IMR-90 (cell line): Measurements from ENCODE around the gene RAB28. TPM values are rescaled to one million over a fixed set of nuclear protein-coding genes. Genes with fewer than 3 reads are reported as not detected.

Source experiments
- ATAC-seq: fragments of 200-7000 bp; cut with Tn5 transposase; 2 replicates; pipeline ENCODE4 v1.9.1; 2020; ENCODE audit warnings: low read depth, mild to moderate bottlenecking, moderate library complexity
- BruUV-seq: library from RNA; stranded (reverse); fragments of 400-500 nt; replicated peaks from 2 replicates; lab custom pipeline; 2021; lab: Mats Ljungman, UMichigan
- CTCF ChIA-PET: fragments of 300-600 bp; formaldehyde crosslinking; extraction: SDS; loops from one replicate; lab custom pipeline; 2021; ENCODE audit warnings: antibody characterized with exemption; lab: Yijun Ruan, JAX
- POLR2A ChIA-PET: fragments of 300-600 bp; sonication (Branson Sonifier 250); formaldehyde crosslinking; loops from one replicate; lab custom pipeline; 2022; ENCODE audit warnings: antibody characterized with exemption; ENCODE audit not compliant: unreplicated experiment; lab: Charles Lee
- DNase-seq: peaks from one replicate; pipeline ENCODE4 v3.0.0; 2013
- H2AFZ ChIP-seq: replicated peaks from 2 replicates; pipeline ENCODE3; 2013; ENCODE audit warnings: low read length, mild to moderate bottlenecking; ENCODE audit not compliant: poor library complexity
- H2AK5ac ChIP-seq: 2 replicates; pipeline ENCODE4 v1.6.1; 2013; ENCODE audit warnings: low read depth, low read length, inconsistent platforms
- H2AK9ac ChIP-seq: replicated peaks from 2 replicates; pipeline ENCODE3; 2013; ENCODE audit warnings: mild to moderate bottlenecking, low read depth, low read length, moderate library complexity; ENCODE audit not compliant: poor library complexity
- H2BK120ac ChIP-seq: 2 replicates; pipeline ENCODE4 v1.6.1; 2013; ENCODE audit warnings: low read depth, low read length, inconsistent platforms
- H2BK15ac ChIP-seq: 3 replicates; pipeline ENCODE4 v1.6.1; 2013; ENCODE audit warnings: low read depth, low read length, inconsistent platforms
- H2BK20ac ChIP-seq: 2 replicates; pipeline ENCODE4 v1.6.1; 2013; ENCODE audit warnings: low read depth, mild to moderate bottlenecking, inconsistent platforms, low read length, moderate library complexity
- H2BK5ac ChIP-seq: 2 replicates; pipeline ENCODE4 v1.6.1; 2013; ENCODE audit warnings: mild to moderate bottlenecking, low read depth, low read length, inconsistent platforms; ENCODE audit not compliant: poor library complexity, severe bottlenecking
- H3K14ac ChIP-seq: replicated peaks from 2 replicates; pipeline ENCODE4 v1.6.1; 2013; ENCODE audit warnings: low read depth, low read length, inconsistent platforms
- H3K18ac ChIP-seq: 2 replicates; pipeline ENCODE4 v1.6.1; 2013; ENCODE audit warnings: low read depth, low read length, control low read depth
- H3K23ac ChIP-seq: 2 replicates; pipeline ENCODE4 v1.6.1; 2013; ENCODE audit warnings: low read depth, low read length, inconsistent platforms
- H3K27ac ChIP-seq: 2 replicates; pipeline ENCODE4 v1.5.1; 2013; ENCODE audit warnings: mild to moderate bottlenecking, control low read depth, low read length; ENCODE audit not compliant: insufficient read depth
- H3K27me3 ChIP-seq: 2 replicates; pipeline ENCODE4 v1.6.1; 2013; ENCODE audit warnings: low read length; ENCODE audit not compliant: control insufficient read depth, insufficient read depth
- H3K36me3 ChIP-seq: 2 replicates; pipeline ENCODE4 v1.6.1; 2013; ENCODE audit warnings: low read length, mixed read lengths; ENCODE audit not compliant: control insufficient read depth, insufficient read depth
- H3K4ac ChIP-seq: 2 replicates; pipeline ENCODE4 v1.6.1; 2013; ENCODE audit warnings: low read depth, low read length, inconsistent platforms
- H3K4me1 ChIP-seq: 2 replicates; pipeline ENCODE4 v1.6.1; 2013; ENCODE audit warnings: low read length, mixed read lengths; ENCODE audit not compliant: control insufficient read depth, insufficient read depth
- H3K4me2 ChIP-seq: 2 replicates; pipeline ENCODE4 v1.6.1; 2013; ENCODE audit warnings: low read depth, mild to moderate bottlenecking, control low read depth, low read length, moderate library complexity
- H3K4me3 ChIP-seq: 2 replicates; pipeline ENCODE4 v1.5.1; 2013; ENCODE audit warnings: low read depth, mild to moderate bottlenecking, control low read depth, low read length, moderate library complexity; ENCODE audit not compliant: insufficient read depth
- H3K56ac ChIP-seq: 2 replicates; pipeline ENCODE4 v1.6.1; 2013; ENCODE audit warnings: low read length, inconsistent platforms; ENCODE audit not compliant: insufficient read depth; ENCODE audit errors: extremely low read depth
- H3K79me1 ChIP-seq, 2 experiments: 2 replicates each; pipeline ENCODE4 v1.6.1; 2013; ENCODE audit warnings: low read length in 2 of 2, inconsistent platforms in 1 of 2, low read depth in 1 of 2
- H3K9ac ChIP-seq: 2 replicates; pipeline ENCODE4 v1.6.1; 2013; ENCODE audit warnings: low read depth, low read length, control low read depth
- H3K9me1 ChIP-seq: 2 replicates; pipeline ENCODE4 v1.6.1; 2013; ENCODE audit warnings: low read length, inconsistent platforms; ENCODE audit not compliant: insufficient read depth
- H3K9me3 ChIP-seq: 2 replicates; pipeline ENCODE4 v1.6.1; 2013; ENCODE audit warnings: low read length; ENCODE audit not compliant: control insufficient read depth, insufficient read depth
- H4K20me1 ChIP-seq: 2 replicates; pipeline ENCODE4 v1.6.1; 2013; ENCODE audit warnings: low read length, inconsistent platforms; ENCODE audit not compliant: insufficient read depth
- H4K5ac ChIP-seq: 2 replicates; pipeline ENCODE4 v1.6.1; 2013; ENCODE audit warnings: mild to moderate bottlenecking, low read depth, low read length, control low read depth
- H4K8ac ChIP-seq, 2 experiments: 2 replicates each; pipeline ENCODE4 v1.6.1; 2013; ENCODE audit warnings: low read depth in 2 of 2, low read length in 2 of 2, control low read depth in 1 of 2, inconsistent platforms in 1 of 2
- H4K91ac ChIP-seq: 2 replicates; pipeline ENCODE4 v1.6.1; 2013; ENCODE audit warnings: low read depth, low read length, inconsistent platforms; ENCODE audit not compliant: insufficient read depth
- CEBPB ChIP-seq: IDR thresholded peaks from 2 replicates; pipeline ENCODE4 v1.6.1; 2012; ENCODE audit warnings: low read depth, low read length, improper control_type of control experiment
- RCOR1 ChIP-seq: IDR thresholded peaks from 2 replicates; pipeline ENCODE4 v1.6.1; 2012; ENCODE audit warnings: mild to moderate bottlenecking, low read length, improper control_type of control experiment; ENCODE audit not compliant: insufficient replicate concordance
- WGBS, 2 experiments: methylation state at CpG; one replicate each; pipeline versions ENCODE4 v1.1.5 to v1.1.7; 2013; ENCODE audit warnings: missing lambda C conversion rate in 2 of 2; ENCODE audit not compliant: insufficient read length in 1 of 2; ENCODE audit errors: extremely low coverage in 2 of 2; 5-methylcytosine and 5-hydroxymethylcytosine counted together
- dilution Hi-C: fragments of 300-500 bp; cut with HindIII; formaldehyde crosslinking; loops from one replicate; pipeline ENCODE4 v1.14.3; 2018; ENCODE audit warnings: low sequenced_read_pairs; ENCODE audit not compliant: unreplicated experiment
- in situ Hi-C: fragments of 300-500 bp; cut with MboI; formaldehyde crosslinking; loops from 3 replicates; pipeline ENCODE4 v1.14.3; 2019; ENCODE audit warnings: low sequenced_read_pairs, inconsistent platforms, mixed read lengths
- intact Hi-C: fragments of 100-400 bp; cut with micrococcal nuclease; formaldehyde crosslinking; loops from 2 replicates; pipeline ENCODE4 v1.10.0; 2022
- polyA plus RNA-seq, 3 experiments: library from polyadenylated mRNA; depleted of rRNA; stranded (reverse); fragments of >200 nt; gene quantifications; 2 replicates each; pipeline ENCODE4 v1.2.3, GENCODE V29; 2012; ENCODE audit warnings: low replicate concordance in 1 of 3
- total RNA-seq: library from RNA; depleted of rRNA; stranded (reverse); fragments of >200 nt; gene quantifications from 2 replicates; pipeline ENCODE4 v1.2.3, GENCODE V29; 2012

Gene RAB28
- total and polyA plus RNA-seq, 2 of the 4 experiments (the other 2 are of a cell fraction) = 7.5 to 10.8 TPM

DNA sequence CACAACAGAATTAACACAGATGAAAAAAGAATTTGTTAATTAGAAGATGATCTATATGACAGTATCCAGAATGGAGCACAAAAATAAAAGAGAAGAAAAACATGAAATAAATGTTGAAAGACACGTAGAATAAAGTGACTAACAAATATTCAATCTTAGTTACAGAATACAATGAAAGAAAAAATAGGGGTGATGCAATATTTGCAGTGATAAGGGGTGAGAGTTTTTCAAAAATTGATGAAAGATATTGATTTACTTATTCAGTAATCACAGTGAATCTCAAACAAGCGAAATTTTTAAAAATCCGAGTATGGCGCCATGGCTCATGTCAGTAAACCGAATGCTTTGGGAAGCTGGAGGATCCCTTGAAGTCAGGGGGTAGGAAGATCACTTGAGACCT is 20.2 kb upstream of the RAB28 start:
- no peak overlapping the region for H3K18ac ChIP-seq
- ChIA-PET POLR2A (no interaction called here), CTCF (no interaction called here)
- H4K91ac ChIP-seq = no peak overlapping the region
- no TSS peak for BruUV-seq
- no peak overlapping the region for H3K56ac ChIP-seq
- H2BK20ac ChIP-seq = no peak overlapping the region
- no peaks in the 10 kb centered on the region for H3K9me3 ChIP-seq
- H2BK15ac ChIP-seq = no peak overlapping the region
- H4K5ac ChIP-seq = no peak overlapping the region
- H3K27ac ChIP-seq = no peak overlapping the region
- H2BK5ac ChIP-seq = no peak overlapping the region
- H2AFZ ChIP-seq = no peak overlapping the region
- H3K4ac ChIP-seq = no peak overlapping the region
- in situ Hi-C loops = no loop called here
- H3K14ac ChIP-seq = no peak overlapping the region
- H2AK5ac ChIP-seq = no peak overlapping the region
- no peak overlapping the region for H3K4me3 ChIP-seq
- no peaks in the 10 kb centered on the region for H3K36me3 ChIP-seq
- no peak overlapping the region for H2BK120ac ChIP-seq
- no peak overlapping the region for H3K4me2 ChIP-seq
- WGBS, 2 experiments = no CpG with 5 or more reads among the region's 5 CpGs
- no peaks in the 10 kb centered on the region for H4K20me1 ChIP-seq
- H4K8ac ChIP-seq = no peak overlapping the region
- no peaks in the 10 kb centered on the region for H3K79me1 ChIP-seq
- no peak for DNase-seq
- no peaks in the 10 kb centered on the region for H3K9me1 ChIP-seq
- H3K9ac ChIP-seq = no peak overlapping the region
- no peak for TF ChIP-seq RCOR1
- peak; percentile 18; the same call in 1 of the 2 replicates for TF ChIP-seq CEBPB
- dilution Hi-C loops = no loop called here
- no peak overlapping the region for H2AK9ac ChIP-seq
- H3K4me1 ChIP-seq = no peaks in the 10 kb centered on the region
- H3K27me3 ChIP-seq = peaks cover 2% of the 10 kb centered on the region; the same call in 1 of the 2 replicates
- no peak for ATAC-seq
- intact Hi-C loops = no loop called here
- no peak overlapping the region for H3K23ac ChIP-seq
